GM12872 (cell line): ENCODE data around the gene SETD3.

Experiments
- CTCF ChIP-seq: IDR thresholded peaks from 3 replicates; pipeline ENCODE4 v1.5.1; 2011; ENCODE audit warnings: low read depth, mild to moderate bottlenecking, low read length, moderate library complexity; ENCODE audit not compliant: insufficient read depth

SETD3 gene

GRCh38 chr14:99431986-99432385, 48.7 kb downstream of the SETD3 start:
- no peak for TF ChIP-seq CTCF

- TF ChIP-seq CTCF, result peak; percentile 54; the same call in 2 of the 3 replicates
These were observed 50.2 kb downstream of the SETD3 start for GRCh38 chr14:99430491-99430890.

- TF ChIP-seq CTCF, result no peak
These were observed 52.9 kb downstream of the SETD3 start for GRCh38 chr14:99427632-99428300.

GRCh38 chr14:99426813-99427346, 53.8 kb downstream of the SETD3 start:
- no peak for TF ChIP-seq CTCF

- no peak for TF ChIP-seq CTCF
These were observed 54.4 kb downstream of the SETD3 start for GRCh38 chr14:99426265-99426664.

GRCh38 chr14:99425272-99425681, 55.4 kb downstream of the SETD3 start:
- TF ChIP-seq CTCF, result no peak

- TF ChIP-seq CTCF, result no peak
These were observed 56.3 kb downstream of the SETD3 start for GRCh38 chr14:99424306-99424877.
